Esophagus squamous epithelium (tissue), 4 donors: ENCODE results near the gene NAGLU.

Experiments used
- POLR2A ChIP-seq, 4 donors: fragments of 450-650 bp; IDR thresholded peaks; one replicate each; pipeline ENCODE4 v1.6.1; 2017; ENCODE audit warnings: antibody characterized with exemption in 4 of 4, mild to moderate bottlenecking in 4 of 4, moderate library complexity in 3 of 4
- TF ChIP-seq, protein P1 (sequence below), 6 experiments: fragments of 450-650 bp in 4 of 6; fragments of 200-600 bp in 2 of 6; sonication (generic) in 2 of 6; IDR thresholded peaks; one replicate each; pipeline ENCODE4 v1.5.1; 2016 to 2019; ENCODE audit warnings: antibody characterized with exemption in 6 of 6, mild to moderate bottlenecking in 4 of 6, moderate library complexity in 4 of 6

DNA sequence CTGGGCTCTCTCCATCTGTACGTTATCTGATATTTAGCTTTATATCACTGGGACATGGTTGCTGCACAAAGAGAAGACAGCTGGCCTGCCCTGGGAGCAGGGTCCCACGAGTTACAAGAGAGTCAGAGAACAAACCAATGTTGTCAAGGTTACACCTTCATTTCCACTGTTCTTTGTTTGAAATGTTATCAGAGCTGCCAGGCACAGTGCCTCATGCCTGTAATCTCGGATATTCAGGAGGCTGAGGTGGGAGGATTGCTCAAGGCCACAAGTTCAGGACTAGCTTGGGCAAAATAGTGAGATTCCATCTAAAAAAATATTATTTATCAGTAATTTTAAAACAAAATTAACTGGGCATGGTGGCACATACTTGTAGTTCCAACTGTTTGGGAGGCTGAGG, 42.7 kb upstream of the NAGLU start:
- TF ChIP-seq, protein P1, sequence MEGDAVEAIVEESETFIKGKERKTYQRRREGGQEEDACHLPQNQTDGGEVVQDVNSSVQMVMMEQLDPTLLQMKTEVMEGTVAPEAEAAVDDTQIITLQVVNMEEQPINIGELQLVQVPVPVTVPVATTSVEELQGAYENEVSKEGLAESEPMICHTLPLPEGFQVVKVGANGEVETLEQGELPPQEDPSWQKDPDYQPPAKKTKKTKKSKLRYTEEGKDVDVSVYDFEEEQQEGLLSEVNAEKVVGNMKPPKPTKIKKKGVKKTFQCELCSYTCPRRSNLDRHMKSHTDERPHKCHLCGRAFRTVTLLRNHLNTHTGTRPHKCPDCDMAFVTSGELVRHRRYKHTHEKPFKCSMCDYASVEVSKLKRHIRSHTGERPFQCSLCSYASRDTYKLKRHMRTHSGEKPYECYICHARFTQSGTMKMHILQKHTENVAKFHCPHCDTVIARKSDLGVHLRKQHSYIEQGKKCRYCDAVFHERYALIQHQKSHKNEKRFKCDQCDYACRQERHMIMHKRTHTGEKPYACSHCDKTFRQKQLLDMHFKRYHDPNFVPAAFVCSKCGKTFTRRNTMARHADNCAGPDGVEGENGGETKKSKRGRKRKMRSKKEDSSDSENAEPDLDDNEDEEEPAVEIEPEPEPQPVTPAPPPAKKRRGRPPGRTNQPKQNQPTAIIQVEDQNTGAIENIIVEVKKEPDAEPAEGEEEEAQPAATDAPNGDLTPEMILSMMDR (IDR thresholded peaks at IDR 0.05), result no peak
- TF ChIP-seq POLR2A (IDR thresholded peaks at IDR 0.05), result no peak
